ENCODE data around the gene SLC38A10.

Gene SLC38A10

DNA sequence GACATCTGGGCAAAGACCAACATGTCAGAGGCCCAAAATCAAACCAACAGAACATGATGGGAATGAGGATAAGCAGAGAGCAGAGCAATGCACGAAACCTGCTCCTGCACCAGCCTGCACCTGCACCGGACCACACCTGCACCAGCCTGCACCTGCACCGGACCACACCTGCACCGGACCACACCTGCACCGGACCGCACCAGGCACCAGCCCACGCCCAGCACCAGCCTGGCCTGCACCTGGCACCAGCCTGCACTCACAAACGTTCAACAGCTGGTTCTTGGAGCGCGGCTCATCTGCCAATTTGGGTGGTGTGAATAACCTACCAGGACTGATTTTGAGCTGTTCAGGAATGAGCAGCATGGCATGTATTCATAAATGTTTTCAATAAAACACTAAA lies 90.5 kb downstream of the SLC38A10 start:
- DNase-seq (ENCODE audit: extremely low read depth, low read depth) = no peak
- TF ChIP-seq, protein P1, sequence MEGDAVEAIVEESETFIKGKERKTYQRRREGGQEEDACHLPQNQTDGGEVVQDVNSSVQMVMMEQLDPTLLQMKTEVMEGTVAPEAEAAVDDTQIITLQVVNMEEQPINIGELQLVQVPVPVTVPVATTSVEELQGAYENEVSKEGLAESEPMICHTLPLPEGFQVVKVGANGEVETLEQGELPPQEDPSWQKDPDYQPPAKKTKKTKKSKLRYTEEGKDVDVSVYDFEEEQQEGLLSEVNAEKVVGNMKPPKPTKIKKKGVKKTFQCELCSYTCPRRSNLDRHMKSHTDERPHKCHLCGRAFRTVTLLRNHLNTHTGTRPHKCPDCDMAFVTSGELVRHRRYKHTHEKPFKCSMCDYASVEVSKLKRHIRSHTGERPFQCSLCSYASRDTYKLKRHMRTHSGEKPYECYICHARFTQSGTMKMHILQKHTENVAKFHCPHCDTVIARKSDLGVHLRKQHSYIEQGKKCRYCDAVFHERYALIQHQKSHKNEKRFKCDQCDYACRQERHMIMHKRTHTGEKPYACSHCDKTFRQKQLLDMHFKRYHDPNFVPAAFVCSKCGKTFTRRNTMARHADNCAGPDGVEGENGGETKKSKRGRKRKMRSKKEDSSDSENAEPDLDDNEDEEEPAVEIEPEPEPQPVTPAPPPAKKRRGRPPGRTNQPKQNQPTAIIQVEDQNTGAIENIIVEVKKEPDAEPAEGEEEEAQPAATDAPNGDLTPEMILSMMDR (IDR thresholded peaks at IDR 0.05; ENCODE audit: low read depth, low read length, missing control alignments) = no peak
- H3K4me3 ChIP-seq (replicated peaks; ENCODE audit: low read depth, low read length) = no peak overlapping the region

DNA sequence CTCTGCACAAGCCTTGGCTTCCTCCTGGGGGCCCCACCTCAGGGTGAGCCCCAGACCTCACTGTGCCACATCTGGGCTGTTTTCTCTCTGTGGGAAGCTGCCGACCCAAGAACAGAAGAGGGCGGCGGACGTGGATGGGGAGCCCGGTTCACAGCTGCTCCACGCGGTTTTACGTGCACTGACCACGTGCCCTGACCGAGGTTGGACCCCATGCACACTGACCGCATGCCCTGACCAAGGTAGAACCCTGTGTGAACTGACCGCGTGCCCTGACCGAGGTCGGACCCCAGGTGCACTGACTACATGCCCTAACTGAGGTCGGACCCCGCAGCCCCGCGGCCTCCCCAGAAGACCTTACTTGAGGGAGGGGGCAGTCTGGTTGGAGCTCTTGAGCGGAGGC lies 92.0 kb downstream of the SLC38A10 start:
- TF ChIP-seq, protein P1 (IDR thresholded peaks at IDR 0.05; ENCODE audit: low read depth, low read length, missing control alignments) = no peak
- no peak for DNase-seq (ENCODE audit: extremely low read depth, low read depth)
- H3K4me3 ChIP-seq (replicated peaks; ENCODE audit: low read depth, low read length) = no peak overlapping the region

DNA sequence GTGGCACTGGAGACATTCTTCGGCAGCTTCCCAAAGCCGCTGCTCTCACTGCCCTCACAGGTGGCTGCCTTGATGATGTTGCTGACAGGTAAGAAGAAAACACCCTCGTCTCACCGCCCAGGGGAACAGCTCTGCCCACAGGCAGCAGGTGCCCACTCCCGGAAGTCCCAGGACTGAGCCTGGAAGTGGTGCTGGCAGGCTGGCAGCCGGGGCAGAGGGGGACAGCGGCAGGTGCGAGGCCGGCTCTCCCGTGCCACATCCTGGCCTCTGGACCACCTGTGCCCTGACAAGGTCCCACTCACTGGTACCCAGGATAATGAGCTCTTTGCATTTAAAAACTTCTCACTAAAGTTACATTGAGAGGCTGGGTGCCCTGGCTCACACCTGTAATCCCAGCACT lies 92.8 kb downstream of the SLC38A10 start:
- DNase-seq (ENCODE audit: extremely low read depth, low read depth) = no peak
- no peak overlapping the region for H3K4me3 ChIP-seq (replicated peaks; ENCODE audit: low read depth, low read length)
- TF ChIP-seq, protein P1 (IDR thresholded peaks at IDR 0.05; ENCODE audit: low read depth, low read length, missing control alignments) = no peak

DNA sequence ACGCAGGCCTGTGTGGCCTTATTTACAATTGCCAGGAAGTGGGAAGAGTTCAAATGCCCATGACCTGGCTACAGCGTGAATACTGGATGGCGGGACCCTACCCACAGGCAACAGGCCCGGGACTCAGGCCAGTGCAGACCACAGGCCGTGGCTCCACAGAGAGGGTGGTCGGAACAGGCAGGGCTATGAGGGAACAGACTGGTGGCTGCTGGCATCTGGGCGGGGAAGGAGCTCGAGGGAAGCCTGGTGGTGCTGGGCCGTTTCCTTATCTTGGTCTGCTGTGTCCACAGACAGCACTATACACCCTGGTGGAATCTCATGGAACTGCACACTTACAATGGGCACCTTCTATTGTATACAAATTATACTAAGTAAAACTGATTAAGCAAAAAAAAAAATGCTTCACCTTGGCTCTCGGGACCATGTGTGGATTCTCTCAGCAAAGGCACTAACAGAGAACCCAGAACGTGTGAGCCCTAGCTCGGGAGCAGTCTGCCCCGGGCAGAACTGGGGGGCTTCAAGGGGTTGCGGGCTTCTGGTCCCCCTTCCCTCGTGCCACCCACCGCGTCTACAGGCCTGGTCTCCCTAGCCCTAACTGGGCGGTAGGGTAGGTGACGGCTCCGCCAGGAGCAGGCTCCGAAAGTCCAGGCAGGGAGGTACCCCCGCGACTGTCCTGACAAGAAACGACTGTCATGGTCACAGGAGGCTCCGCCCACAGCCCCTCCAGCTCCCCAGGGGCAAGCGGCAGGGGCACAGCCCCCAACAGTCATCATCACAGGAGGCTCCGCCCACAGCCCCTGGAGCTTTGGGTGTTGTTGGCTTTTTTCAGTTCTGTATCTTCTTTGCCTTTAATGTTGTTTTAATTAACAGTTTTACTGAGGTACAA lies 94.2 kb downstream of the SLC38A10 start:
- TF ChIP-seq, protein P1 (IDR thresholded peaks at IDR 0.05; ENCODE audit: low read depth, low read length, missing control alignments) = peak; percentile 57
- no peak overlapping the region for H3K4me3 ChIP-seq (replicated peaks; ENCODE audit: low read depth, low read length)
- DNase-seq (ENCODE audit: extremely low read depth, low read depth) = peak; percentile 48

DNA sequence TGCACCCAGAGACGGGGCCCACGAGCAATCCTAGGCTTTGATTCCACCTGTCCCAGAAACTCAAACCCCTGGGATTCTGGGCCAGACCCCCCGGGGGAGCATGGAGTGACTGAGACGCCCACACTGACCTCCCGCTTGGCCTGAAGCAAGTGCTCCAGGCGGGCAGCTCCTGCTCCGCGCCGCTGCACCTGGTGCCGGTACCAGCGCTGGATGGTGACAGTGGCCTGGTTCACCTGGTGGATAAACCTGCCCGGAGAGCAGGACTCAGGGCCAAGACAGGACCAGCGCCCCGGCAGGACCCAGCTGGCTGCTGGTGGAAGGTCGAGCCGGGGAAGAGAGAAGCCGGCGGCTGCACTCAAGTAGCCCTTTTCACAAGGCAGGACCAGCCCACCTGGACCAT lies 94.9 kb downstream of the SLC38A10 start:
- TF ChIP-seq, protein P1 (IDR thresholded peaks at IDR 0.05; ENCODE audit: low read depth, low read length, missing control alignments) = no peak
- no peak overlapping the region for H3K4me3 ChIP-seq (replicated peaks; ENCODE audit: low read depth, low read length)
- DNase-seq (ENCODE audit: extremely low read depth, low read depth) = no peak

DNA sequence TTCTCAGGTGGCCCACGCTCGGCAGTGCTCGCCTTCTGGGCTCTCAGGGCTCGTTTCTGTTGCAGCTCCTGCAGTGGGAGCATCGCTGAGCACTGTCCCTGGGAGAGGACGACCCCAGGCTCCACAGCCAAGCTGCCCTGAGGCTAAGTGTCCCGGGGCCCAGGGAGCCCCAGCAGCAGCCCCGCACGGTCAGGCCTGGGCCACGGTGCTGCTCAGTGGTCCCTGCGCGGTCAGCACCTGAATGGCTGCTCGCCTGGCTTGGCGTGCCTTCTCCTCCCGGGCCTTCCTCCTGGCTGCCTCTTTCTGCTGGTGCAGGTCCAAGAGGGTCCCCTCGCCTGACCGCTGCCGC lies 95.7 kb downstream of the SLC38A10 start:
- no peak overlapping the region for H3K4me3 ChIP-seq (replicated peaks; ENCODE audit: low read depth, low read length)
- TF ChIP-seq, protein P1 (IDR thresholded peaks at IDR 0.05; ENCODE audit: low read depth, low read length, missing control alignments) = no peak
- DNase-seq (ENCODE audit: extremely low read depth, low read depth) = no peak

Measured in HFF-Myc (cell line).